IPS DF 4.7 (cell line): ENCODE data around the gene CDC42.

Experiments used
- DNase-seq: peaks from one replicate; pipeline ENCODE4 v3.0.0-alpha.2; 2013; ENCODE audit warnings: low spot score; ENCODE audit errors: extremely low read depth

CDC42 gene

DNA sequence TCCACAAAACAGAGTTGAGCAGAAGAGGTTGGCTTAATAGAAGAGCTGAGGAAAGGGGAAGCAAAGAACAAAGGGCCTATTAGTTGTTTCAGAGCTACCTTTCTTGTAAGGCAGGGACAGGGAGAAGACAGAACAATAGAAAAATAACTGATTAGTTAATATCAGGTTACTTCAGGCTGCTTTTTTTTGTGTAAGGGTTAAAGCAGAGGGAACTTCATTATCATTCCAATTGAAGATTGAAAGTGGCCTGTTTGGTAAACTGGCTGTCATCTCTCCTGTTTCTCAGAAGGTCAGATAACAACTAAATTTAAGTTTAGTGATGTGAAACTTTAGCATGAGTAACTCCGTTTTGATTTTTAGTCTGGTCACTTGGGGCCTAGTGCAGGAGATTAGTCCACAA, 22.3 kb downstream of the CDC42 start:
- no peak for DNase-seq

- DNase-seq: no peak
These were observed 23.2 kb downstream of the CDC42 start for GRCh38 chr1:22075718-22076117.

DNA sequence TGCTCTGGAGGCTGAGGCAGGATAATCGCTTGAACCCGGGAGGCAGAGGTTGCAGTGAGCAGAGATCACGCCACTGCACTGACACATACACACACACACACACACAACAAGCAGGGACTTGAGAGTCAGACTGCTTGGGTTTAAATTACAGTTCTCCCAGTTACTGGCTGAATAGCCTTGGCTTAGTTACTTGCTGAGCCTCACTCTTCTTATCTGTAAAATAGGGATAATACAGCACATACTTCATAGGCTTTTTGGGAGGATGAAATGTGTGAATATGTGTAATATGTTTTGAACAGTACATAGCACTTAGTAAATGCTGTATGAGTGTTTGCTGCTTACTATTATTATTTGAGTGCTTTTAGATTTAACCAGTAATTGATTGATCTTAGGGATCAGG, 23.8 kb downstream of the CDC42 start:
- DNase-seq: no peak

DNA sequence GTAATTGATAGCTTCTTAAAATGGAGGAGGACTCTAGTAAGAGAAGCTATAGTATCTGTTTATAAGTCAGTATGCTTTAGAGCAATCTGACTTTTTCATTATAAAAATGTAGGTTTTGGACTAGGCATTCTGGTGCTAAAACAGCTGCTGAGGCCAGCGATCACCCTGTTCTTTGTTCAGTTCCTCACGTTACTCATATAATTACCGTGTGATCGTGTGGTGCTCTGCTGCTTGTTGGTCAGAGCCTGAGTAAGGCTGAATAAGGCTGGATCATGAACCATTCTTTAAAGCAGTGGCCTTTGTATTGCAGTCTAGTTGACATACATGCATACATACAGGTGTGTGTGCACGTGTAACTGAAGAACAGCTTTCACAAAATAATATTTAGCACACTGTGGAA, 25.2 kb downstream of the CDC42 start:
- DNase-seq: no peak

- no peak for DNase-seq
These were observed 25.6 kb downstream of the CDC42 start for GRCh38 chr1:22078133-22078532.

DNA sequence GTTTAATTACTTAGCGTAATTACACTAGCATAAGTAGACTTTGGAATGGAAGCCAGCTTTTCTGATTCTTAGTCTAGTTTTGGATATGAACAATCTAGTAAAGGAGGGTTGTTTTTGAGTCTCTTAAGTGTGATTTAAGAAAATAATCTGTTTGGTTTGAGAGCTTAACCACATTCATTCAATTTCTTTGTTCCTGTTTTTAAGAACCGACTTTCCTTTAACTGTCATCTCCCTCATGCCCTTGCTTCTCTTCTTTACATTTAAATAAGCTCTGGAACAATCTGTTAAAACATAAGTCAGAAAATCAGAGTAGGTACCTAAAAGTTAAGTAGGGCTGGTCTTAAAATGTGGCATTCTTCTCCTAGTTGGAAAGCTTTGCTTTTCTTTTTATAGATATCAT, 27.7 kb downstream of the CDC42 start:
- DNase-seq: no peak

- no peak for DNase-seq
These were observed 35.8 kb downstream of the CDC42 start for GRCh38 chr1:22088331-22088730.

DNA sequence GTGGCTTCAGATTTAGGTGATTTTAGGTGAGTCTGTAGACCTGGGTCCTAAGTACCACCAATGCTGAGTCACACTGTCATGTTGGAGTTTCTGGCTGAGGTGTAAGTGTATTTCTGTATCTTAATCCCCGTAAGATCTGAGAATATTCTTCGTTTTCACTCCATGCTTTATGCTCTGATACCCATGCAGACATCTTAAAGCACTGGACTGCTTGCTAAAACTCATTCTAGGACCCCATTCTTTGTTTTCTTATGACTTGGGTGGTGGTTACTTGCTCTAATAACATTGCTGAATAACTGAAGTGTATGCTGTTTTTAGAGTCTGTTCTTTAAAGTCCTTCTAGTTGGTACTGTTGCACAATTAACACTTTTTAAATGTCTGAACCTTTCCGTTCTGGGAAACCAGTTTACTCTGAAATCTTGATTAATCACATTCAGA, 36.6 kb downstream of the CDC42 start:
- no peak for DNase-seq

GRCh38 chr1:22089787-22090186, 37.3 kb downstream of the CDC42 start:
- DNase-seq: peak; percentile 36

DNA sequence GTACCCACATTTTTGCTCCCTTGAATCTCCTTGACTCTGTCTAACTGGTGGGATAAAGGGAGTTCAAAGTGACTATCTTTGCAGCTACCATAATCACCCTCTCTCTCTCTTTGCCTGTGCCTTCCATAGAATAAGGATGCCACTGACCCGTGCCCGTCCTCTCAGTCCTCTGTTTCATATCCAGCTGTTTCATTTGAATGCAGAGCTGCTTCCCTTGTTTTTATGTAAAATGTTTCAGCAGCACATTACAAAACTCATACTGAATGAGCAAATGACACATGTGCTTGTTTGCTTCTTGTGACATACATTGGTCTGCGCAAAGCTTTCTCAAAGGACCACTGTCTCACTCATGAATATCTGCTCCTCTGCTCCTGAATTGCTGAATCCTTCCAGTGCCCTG, 38.4 kb downstream of the CDC42 start:
- DNase-seq: no peak

DNA sequence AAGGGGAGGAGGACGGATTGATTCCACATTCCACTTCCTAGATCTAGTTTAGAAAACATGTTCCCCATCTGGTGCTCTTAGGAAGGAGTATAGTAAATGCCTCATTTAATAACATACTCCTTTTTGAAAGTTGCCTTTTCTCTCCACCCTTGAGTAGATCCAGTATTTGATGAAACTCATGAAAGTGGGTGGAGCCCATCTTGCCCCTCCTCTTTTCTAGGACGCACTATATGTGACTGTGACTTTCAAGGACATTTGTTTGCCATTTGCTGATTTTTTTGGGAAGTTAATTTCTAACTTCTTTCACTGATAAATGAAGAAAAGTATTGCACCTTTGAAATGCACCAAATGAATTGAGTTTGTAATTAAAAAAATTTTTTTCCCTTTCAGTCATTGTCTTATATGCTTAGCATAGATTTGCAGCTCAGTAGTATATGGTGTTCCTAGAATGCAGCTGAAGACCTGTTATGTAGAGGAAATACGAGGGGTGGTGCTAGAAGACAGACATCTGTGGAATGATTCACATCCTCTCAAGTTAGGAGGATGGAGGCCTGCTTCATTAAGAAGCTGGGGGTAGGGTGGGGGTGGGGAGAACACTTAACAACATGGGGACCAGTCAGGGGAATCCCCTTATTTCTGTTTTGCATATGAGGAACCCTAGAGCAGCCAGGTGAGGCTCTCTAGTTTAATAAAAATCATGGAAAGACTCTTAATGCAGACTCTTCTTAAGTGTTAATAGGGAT, 39.7 kb downstream of the CDC42 start:
- peak; percentile 62 for DNase-seq

DNA sequence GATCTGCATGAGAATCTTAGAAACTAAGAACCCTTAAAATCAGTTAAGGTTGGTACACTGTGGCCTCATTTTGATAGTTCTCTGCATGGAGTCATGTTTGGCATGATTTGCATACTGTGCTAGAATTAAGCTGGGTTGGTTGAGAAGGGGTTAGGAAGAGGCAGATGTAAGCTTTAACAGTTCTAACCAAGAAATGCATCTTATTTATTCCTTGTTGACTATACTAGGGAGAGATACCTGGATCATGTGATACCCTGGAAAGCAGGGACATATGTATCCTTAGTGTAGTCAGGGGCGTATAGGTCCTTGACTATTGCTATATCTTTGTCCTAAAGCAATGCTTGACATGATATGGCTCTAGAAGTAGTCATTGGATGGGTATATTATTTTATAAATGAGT, 41.0 kb downstream of the CDC42 start:
- no peak for DNase-seq

- no peak for DNase-seq
These were observed 43.5 kb downstream of the CDC42 start for GRCh38 chr1:22096036-22096435.

GRCh38 chr1:22096463-22096862, 44.0 kb downstream of the CDC42 start:
- DNase-seq: no peak

GRCh38 chr1:22098752-22099151, 46.2 kb downstream of the CDC42 start:
- no peak for DNase-seq

DNA sequence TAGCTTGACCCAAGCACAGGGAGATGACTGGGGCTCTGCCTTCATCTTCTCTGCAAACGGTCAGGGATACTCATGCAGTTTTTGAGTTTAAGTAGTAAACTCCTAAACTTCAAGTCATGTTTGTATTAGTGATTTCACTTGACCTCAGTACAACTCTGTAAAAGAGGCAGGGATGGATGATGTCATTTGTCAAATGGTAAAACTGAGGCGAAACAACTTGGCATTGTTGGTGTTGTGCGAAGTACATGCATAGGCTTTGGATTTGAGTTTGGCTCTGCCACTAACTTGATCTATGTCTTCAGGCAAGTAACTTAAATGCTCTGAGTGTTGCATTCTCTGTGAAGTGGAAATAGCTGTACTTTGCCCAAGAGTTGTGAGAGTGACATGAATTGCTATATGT, 47.7 kb downstream of the CDC42 start:
- DNase-seq: no peak

DNA sequence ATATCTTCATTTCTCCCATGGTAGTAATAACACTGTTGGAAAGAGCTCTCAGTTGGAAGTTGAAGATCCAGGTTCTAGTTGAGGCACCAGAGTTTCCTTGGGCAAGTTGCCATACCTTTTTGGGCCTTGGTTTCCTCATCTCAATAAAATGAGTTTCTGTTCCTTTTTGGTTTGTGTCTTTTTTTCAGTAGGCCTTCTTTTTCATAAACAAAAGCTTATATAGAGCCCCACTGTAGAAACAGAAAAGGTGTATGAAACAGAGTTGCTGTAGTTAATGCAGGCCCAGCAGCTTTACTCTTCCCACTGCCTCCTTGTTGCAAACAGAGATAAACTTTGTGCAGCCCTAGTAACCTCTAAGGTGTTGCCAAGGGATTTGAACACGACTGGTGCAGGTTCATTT, 48.7 kb downstream of the CDC42 start:
- no peak for DNase-seq

DNA sequence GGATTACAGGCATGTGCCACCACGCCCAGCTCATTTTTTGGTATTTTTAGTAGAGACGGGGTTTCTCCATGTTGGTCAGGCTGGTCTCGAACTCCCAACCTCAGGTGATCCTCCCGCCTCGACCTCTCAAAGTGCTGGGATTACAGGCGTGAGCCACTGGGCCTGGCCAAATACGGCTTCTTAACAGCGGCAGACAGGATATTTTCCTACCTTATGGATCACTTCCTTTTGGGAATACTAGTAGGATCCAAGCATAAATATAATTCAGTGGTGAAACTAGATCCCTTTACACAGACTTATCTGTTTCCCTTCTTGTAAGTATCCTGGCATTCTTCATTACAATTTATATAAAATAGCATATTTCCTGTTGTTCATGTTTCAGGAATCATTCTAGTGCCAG, 49.5 kb downstream of the CDC42 start:
- no peak for DNase-seq

DNA sequence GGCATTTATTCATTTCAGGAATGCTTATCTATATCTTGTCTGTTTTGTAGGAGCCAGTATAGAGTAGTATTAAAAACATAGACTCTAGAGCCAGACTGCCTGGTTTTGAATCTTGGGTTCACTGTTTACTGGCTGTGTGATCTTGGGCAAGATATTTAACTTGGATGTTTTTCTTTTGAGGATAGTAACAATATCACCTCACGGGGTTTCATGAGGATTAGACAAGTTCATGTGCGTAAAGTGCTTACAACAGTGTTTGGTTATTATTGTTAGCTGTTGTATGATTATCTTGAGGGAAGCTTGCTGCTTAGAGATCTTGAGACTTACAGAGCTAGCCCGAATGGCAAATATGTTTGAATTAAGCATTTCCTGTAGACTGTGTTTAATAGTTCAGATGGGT, 50.2 kb downstream of the CDC42 start:
- DNase-seq: no peak

GRCh38 chr1:22104094-22104493, 51.6 kb downstream of the CDC42 start:
- no peak for DNase-seq

DNA sequence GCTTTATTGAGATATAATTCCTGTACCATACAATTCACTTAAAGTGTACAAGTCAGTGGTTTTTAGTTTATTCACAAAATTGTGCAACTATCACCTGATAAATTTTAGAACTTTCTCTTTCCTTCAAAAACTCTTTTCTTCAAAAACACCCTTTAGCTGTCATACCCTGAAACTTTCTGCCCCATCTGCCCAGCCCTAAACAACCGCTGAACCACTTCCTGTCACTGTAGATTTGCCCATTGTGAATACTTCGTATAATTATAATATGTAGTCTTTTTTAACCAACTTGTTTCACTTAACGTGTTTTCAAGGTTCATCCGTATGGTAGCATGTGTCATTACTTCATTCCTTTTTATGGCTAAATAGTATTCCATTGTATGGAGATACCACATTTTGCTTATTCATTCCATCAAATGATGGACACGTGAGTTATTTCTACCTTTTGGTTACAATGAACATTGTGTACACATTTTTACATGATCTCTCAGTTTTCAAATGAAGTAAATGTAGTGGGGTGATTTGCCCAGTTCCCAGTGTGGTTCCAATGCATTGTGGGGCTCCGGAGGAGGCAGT, 52.4 kb downstream of the CDC42 start:
- DNase-seq: no peak

DNA sequence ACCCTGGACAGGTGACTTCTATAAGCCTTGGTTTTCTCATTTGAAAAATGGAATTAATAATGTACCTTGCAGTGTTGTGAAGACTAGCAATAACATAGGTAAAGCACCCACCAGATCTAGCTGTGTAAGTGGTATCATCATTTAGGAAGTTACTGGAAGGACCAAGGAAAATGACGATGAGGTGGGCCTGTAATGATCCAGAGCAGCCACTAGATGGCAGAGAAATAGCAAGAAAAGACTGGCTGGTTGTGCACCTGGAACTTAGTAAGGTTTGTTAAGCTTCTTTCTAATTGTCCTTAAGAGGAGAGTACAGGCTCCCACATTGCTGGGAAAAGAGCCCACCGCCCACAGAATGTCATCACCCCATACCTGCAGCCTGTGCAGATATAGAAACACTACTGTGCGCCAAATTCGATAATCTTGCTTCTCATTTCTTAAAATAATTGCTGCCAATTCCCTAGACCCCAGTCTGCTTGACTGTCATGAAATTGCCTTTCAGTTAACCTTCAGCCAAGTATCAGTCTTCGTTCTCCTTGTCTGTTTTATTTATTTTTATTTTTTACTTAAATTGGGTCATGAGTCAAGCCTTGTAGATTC, 53.2 kb downstream of the CDC42 start:
- DNase-seq: no peak

- DNase-seq: no peak
These were observed 54.6 kb downstream of the CDC42 start for GRCh38 chr1:22107126-22107525.
